Lung (tissue), 12 donors: Measurements from ENCODE around the gene LGI1. TPM values are rescaled to one million over a fixed set of nuclear protein-coding genes. Genes with fewer than 3 reads are reported as not detected.

Experiments
- ATAC-seq: fragments of 200-7000 bp; cut with Tn5 transposase; one replicate; pipeline ENCODE4 v1.9.1; 2020; ENCODE audit warnings: moderate number of reproducible peaks; ENCODE audit not compliant: insufficient read depth, low FRiP score
- DNase-seq, 3 donors: peaks; one replicate each; pipeline ENCODE4 v3.0.0-alpha.2; 2013 to 2017
- H3K27ac ChIP-seq, 2 donors: one replicate each; pipeline ENCODE4 v1.5.1; 2013; ENCODE audit warnings: mild to moderate bottlenecking in 2 of 2, moderate library complexity in 2 of 2, control low read depth in 1 of 2, inconsistent platforms in 1 of 2, low read depth in 1 of 2, low read length in 1 of 2
- H3K27me3 ChIP-seq, 3 donors: one replicate each; pipeline ENCODE4 v1.5.1; 2013; ENCODE audit warnings: low read length in 2 of 3; ENCODE audit not compliant: control insufficient read depth in 3 of 3, insufficient read depth in 3 of 3
- H3K36me3 ChIP-seq, 4 donors: one replicate each; pipeline ENCODE4 v1.5.1; 2013; ENCODE audit warnings: low read length in 4 of 4, mild to moderate bottlenecking in 1 of 4, moderate library complexity in 1 of 4; ENCODE audit not compliant: control insufficient read depth in 4 of 4, insufficient read depth in 4 of 4
- H3K4me1 ChIP-seq, 5 donors: one replicate each; pipeline ENCODE4 v1.5.1; 2013; ENCODE audit warnings: low read length in 5 of 5, mild to moderate bottlenecking in 2 of 5, moderate library complexity in 1 of 5; ENCODE audit not compliant: control insufficient read depth in 5 of 5, insufficient read depth in 5 of 5
- H3K4me3 ChIP-seq: one replicate; pipeline ENCODE4 v1.5.1; 2013; ENCODE audit warnings: mild to moderate bottlenecking, control low read depth, moderate library complexity
- H3K9ac ChIP-seq, 2 donors: one replicate each; pipeline ENCODE4 v1.5.1; 2013; ENCODE audit warnings: low read length in 2 of 2, control low read depth in 1 of 2; ENCODE audit not compliant: insufficient read depth in 1 of 2
- H3K9me3 ChIP-seq, 4 donors: one replicate each; pipeline ENCODE4 v1.5.1; 2013; ENCODE audit warnings: low read length in 3 of 4, mild to moderate bottlenecking in 1 of 4, moderate library complexity in 1 of 4; ENCODE audit not compliant: control insufficient read depth in 4 of 4, insufficient read depth in 3 of 4
- CTCF ChIP-seq: IDR thresholded peaks from 2 replicates; pipeline ENCODE4 v1.5.1; 2012; ENCODE audit warnings: mild to moderate bottlenecking; ENCODE audit errors: control extremely low read depth, extremely low read depth
- WGBS, 2 donors: extraction: QIAGEN DNeasy Blood & Tissue Kit; methylation state at CpG; one replicate each; pipeline ENCODE4 v1.1.7; 2013; 5-methylcytosine and 5-hydroxymethylcytosine counted together
- polyA plus RNA-seq, 2 donors: library from polyadenylated mRNA; stranded (reverse); fragments of 200-250 nt; gene quantifications; one replicate each; pipeline ENCODE4 v1.2.1, GENCODE V29; 2013
- total RNA-seq, 2 donors: library from RNA; depleted of rRNA in 1 of 2; stranded (reverse); fragments of >200 nt in 1 of 2; gene quantifications; one replicate each; pipeline ENCODE4 v1.2.1, GENCODE V29; 2014 to 2021
- donor health status: control.
- donor health status: control.
- donor health status: Bipolar disorder and iron deficiency.
- donor health status: healthy.
- donor health status: DM: yes; HTN: yes; CAD: no.

Gene LGI1
- total and polyA plus RNA-seq, 4 donors: 0.68 TPM; not detected in 3

GRCh38 chr10:93712593-93712992 is 45.1 kb upstream of the LGI1 start:
- ATAC-seq: no peak
- 68 to 77% methylated on average over 2 of the region's 2 CpGs for WGBS, 2 donors

GRCh38 chr10:93715345-93715744 is 42.4 kb upstream of the LGI1 start:
- Histone ChIP-seq H3K27ac (no peak overlapping the region), H3K27me3 (no peaks in the 10 kb centered on the region), H3K4me1 (peaks cover 0 to 2% (median 0%) of the 10 kb centered on the region in 5 donors), H3K4me3 (no peak overlapping the region), H3K9ac (no peak overlapping the region), H3K9me3 (peaks cover 0 to 2% (median 0%) of the 10 kb centered on the region in 4 donors), H3K36me3 (no peaks in the 10 kb centered on the region)
- no peak for TF ChIP-seq CTCF
- WGBS, 2 donors: 76 to 84% methylated on average over 5 of the region's 5 CpGs
- ATAC-seq (no peak), DNase-seq (no peak)

More at GRCh38 chr10:93712593-93712992, 45.1 kb upstream of the LGI1 start:
- Histone ChIP-seq H3K4me1 (no peaks in the 10 kb centered on the region), H3K9me3 (peaks cover 0 to 2% (median 0%) of the 10 kb centered on the region in 4 donors), H3K4me3 (no peak overlapping the region), H3K27ac (no peak overlapping the region), H3K27me3 (no peaks in the 10 kb centered on the region), H3K9ac (no peak overlapping the region), H3K36me3 (no peaks in the 10 kb centered on the region)
- no peak for DNase-seq
- no peak for TF ChIP-seq CTCF

- H3K9ac ChIP-seq: no peak overlapping the region
- no peak for ATAC-seq
- H3K4me3 ChIP-seq: no peak overlapping the region
- H3K4me1 ChIP-seq: peaks cover 0 to 2% (median 0%) of the 10 kb centered on the region in 5 donors
- no peak for TF ChIP-seq CTCF
- no peaks in the 10 kb centered on the region for H3K27me3 ChIP-seq
- H3K36me3 ChIP-seq: no peaks in the 10 kb centered on the region
- no peak overlapping the region for H3K27ac ChIP-seq
- H3K9me3 ChIP-seq: peaks cover 0 to 2% (median 1%) of the 10 kb centered on the region in 4 donors
- DNase-seq: no peak
- 53 to 61% methylated on average over 1 of the region's 1 CpG for WGBS, 2 donors
Measured at GRCh38 chr10:93716766-93717165, 41.0 kb upstream of the LGI1 start.
